ENCODE data around the gene BMPR1A. TPM values are rescaled to one million over a fixed set of nuclear protein-coding genes. Genes with fewer than 3 reads are reported as not detected.

The BMPR1A gene
- total and polyA plus RNA-seq, 4 donors, result 3.8 to 66.2 (median 19.7) TPM

DNA sequence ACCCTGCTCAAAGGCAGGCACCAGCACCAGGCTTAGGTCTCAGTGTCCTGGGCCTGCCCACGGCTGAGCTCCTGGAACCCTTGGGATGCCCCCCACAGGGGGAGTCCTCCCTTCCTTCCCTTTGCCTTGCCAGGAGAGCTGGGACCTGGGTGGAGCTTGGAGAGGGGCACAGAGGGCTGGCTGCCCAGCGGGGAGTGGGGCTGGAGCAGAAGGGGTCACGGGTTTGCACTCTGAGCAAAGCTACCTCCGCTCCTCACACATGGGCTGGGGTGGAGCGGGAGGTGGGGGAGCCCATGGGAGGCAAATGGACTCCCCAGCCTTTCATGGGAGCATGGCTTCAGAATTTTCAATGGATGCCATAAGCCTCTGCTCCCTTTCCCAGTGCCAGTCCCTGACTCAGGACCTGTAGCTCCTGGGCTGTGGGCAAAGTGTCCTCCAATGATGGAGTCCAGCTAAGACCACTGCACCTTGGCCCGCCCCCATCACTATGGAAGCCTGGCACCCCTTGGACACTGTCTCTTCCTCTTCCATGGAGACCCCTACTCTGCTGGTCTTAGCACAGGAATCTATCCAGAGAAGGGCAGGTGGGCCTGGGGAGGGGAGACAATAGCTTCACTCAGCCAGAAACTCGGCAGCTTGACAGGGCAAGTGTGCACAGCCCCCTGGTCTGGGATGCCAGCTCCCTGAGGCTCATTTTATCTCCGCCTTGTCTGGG lies 48.2 kb upstream of the BMPR1A start:
- TF ChIP-seq, protein P1, sequence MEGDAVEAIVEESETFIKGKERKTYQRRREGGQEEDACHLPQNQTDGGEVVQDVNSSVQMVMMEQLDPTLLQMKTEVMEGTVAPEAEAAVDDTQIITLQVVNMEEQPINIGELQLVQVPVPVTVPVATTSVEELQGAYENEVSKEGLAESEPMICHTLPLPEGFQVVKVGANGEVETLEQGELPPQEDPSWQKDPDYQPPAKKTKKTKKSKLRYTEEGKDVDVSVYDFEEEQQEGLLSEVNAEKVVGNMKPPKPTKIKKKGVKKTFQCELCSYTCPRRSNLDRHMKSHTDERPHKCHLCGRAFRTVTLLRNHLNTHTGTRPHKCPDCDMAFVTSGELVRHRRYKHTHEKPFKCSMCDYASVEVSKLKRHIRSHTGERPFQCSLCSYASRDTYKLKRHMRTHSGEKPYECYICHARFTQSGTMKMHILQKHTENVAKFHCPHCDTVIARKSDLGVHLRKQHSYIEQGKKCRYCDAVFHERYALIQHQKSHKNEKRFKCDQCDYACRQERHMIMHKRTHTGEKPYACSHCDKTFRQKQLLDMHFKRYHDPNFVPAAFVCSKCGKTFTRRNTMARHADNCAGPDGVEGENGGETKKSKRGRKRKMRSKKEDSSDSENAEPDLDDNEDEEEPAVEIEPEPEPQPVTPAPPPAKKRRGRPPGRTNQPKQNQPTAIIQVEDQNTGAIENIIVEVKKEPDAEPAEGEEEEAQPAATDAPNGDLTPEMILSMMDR (IDR thresholded peaks at IDR 0.05; ENCODE audit: control extremely low read depth, extremely low read depth), result no peak
- Histone ChIP-seq H3K4me3 (no peak overlapping the region), H3K9me3 (ENCODE audit: control insufficient read depth in 4 of 4, insufficient read depth in 3 of 4, low read length in 3 of 4) (peaks cover 0 to under 1% (median 0%) of the 10 kb centered on the region in 4 donors), H3K27ac (ENCODE audit: low read depth in 1 of 2, low read length in 1 of 2) (no peak overlapping the region), H3K27me3 (ENCODE audit: control insufficient read depth in 3 of 3, insufficient read depth in 3 of 3, low read length in 2 of 3) (no peaks in the 10 kb centered on the region), H3K36me3 (ENCODE audit: control insufficient read depth in 4 of 4, insufficient read depth in 4 of 4, low read length in 4 of 4) (peaks cover 0 to 3% (median 0%) of the 10 kb centered on the region in 4 donors), H3K9ac (ENCODE audit: insufficient read depth in 1 of 2, low read length in 2 of 2) (no peak overlapping the region), H3K4me1 (ENCODE audit: control insufficient read depth in 5 of 5, insufficient read depth in 5 of 5, low read length in 5 of 5) (peaks cover 0 to 12% (median 4%) of the 10 kb centered on the region in 5 donors)
- WGBS, 2 donors, result 91 to 92% methylated on average over 8 of the region's 8 CpGs
- ATAC-seq (ENCODE audit: insufficient read depth, low FRiP score) (no peak), DNase-seq (no peak)

DNA sequence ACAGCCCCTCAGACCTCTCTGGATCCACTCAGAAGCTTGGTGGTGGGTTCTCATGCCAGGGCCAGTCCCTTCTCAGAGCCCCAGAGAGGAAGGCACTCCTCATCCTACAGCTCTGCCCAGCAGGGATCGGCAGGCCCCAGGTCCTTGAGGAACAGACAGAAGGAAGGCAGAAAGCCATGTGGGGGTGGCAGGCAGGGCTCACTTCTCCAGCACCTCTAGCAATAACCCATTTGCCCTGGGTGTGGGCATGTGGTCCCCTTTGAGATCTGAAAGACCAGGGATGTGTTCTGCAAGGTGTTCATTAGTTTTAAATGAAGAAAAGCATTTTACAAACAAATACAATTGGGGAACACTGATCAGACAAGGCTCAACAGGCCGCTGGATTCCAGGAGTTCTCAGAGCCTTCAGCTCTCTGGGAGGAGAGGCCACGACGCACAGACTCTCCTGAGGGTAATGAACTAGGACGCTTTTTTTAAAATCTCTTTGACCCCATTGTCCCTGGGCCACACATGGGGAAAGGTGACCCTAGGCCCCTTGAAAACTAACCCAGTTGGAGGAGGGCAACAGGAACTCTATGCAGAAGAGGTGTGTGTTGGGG lies 47.5 kb upstream of the BMPR1A start:
- ATAC-seq (ENCODE audit: insufficient read depth, low FRiP score) (no peak), DNase-seq (no peak)
- 72 to 88% methylated on average over 5 of the region's 5 CpGs for WGBS, 2 donors
- Histone ChIP-seq H3K9ac (ENCODE audit: insufficient read depth in 1 of 2, low read length in 2 of 2) (no peak overlapping the region), H3K27ac (ENCODE audit: low read depth in 1 of 2, low read length in 1 of 2) (no peak overlapping the region), H3K36me3 (ENCODE audit: control insufficient read depth in 4 of 4, insufficient read depth in 4 of 4, low read length in 4 of 4) (peaks cover 0 to 3% (median 0%) of the 10 kb centered on the region in 4 donors), H3K4me1 (ENCODE audit: control insufficient read depth in 5 of 5, insufficient read depth in 5 of 5, low read length in 5 of 5) (peaks cover 0 to 12% (median 4%) of the 10 kb centered on the region in 5 donors), H3K27me3 (ENCODE audit: control insufficient read depth in 3 of 3, insufficient read depth in 3 of 3, low read length in 2 of 3) (no peaks in the 10 kb centered on the region), H3K4me3 (no peak overlapping the region), H3K9me3 (ENCODE audit: control insufficient read depth in 4 of 4, insufficient read depth in 3 of 4, low read length in 3 of 4) (no peaks in the 10 kb centered on the region)
- TF ChIP-seq, protein P1 (IDR thresholded peaks at IDR 0.05; ENCODE audit: control extremely low read depth, extremely low read depth), result no peak

DNA sequence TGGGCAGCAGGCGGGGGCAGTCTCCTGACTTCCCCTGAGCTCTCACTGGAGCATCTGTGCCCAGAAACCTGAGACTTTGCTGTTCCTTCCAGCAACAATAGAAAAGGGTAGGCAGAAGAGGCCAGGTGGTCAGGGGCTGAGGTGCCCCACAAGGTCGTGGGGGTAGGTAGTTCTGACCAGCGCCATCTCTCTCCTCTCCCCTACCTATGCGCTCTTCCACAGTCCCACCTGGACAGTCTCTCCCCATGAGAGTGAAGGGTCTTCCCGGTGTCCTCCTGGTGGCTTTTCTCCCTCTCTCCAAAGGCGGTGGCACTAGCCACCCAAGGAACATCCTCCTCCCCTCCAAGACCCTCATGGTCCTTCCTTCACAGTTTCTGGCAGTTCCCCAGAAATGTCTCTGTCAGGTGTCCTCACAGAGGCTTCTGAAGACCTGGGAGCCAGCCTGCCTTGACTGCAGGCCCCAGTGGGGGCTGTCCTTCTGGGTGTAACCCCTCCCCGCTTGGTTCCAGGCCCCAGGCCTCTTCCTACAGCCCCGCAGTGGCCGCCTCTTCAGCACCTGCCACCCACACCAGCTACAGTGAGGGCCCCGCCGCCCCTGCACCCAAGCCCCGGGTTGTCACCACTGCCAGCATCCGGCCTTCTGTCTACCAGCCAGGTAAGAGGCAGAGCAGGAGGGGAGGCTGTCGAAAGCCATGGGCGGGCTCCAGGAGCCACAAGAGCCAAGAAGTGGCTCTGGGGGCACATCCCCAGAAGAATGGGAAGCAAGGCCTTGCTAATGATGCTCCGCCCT lies 46.8 kb upstream of the BMPR1A start:
- Histone ChIP-seq H3K9ac (ENCODE audit: insufficient read depth in 1 of 2, low read length in 2 of 2) (no peak overlapping the region), H3K4me1 (ENCODE audit: control insufficient read depth in 5 of 5, insufficient read depth in 5 of 5, low read length in 5 of 5) (peaks cover 0 to 12% (median 4%) of the 10 kb centered on the region in 5 donors), H3K27ac (ENCODE audit: low read depth in 1 of 2, low read length in 1 of 2) (no peak overlapping the region), H3K9me3 (ENCODE audit: control insufficient read depth in 4 of 4, insufficient read depth in 3 of 4, low read length in 3 of 4) (no peaks in the 10 kb centered on the region), H3K27me3 (ENCODE audit: control insufficient read depth in 3 of 3, insufficient read depth in 3 of 3, low read length in 2 of 3) (no peaks in the 10 kb centered on the region), H3K36me3 (ENCODE audit: control insufficient read depth in 4 of 4, insufficient read depth in 4 of 4, low read length in 4 of 4) (peaks cover 0 to 3% (median 0%) of the 10 kb centered on the region in 4 donors), H3K4me3 (no peak overlapping the region)
- DNase-seq, result no peak
- TF ChIP-seq, protein P1 (IDR thresholded peaks at IDR 0.05; ENCODE audit: control extremely low read depth, extremely low read depth), result no peak
- WGBS, 2 donors, result 93 to 96% methylated on average over 16 of the region's 16 CpGs
- no peak for ATAC-seq (ENCODE audit: insufficient read depth, low FRiP score)
